Breast epithelium (tissue), 4 donors: ENCODE results near the gene PRPF39. TPM values are rescaled to one million over a fixed set of nuclear protein-coding genes. Genes with fewer than 3 reads are reported as not detected.

ENCODE experiments used
- DNase-seq, 2 donors: peaks; one replicate each; pipeline ENCODE4 v3.0.0-alpha.2; 2019; ENCODE audit warnings: low spot score in 2 of 2
- H3K27ac ChIP-seq, 2 donors: fragments of 200-600 bp; sonication (generic) in 1 of 2; one replicate each; pipeline ENCODE4 v1.5.1; 2016 to 2019; ENCODE audit warnings: mild to moderate bottlenecking in 1 of 2
- H3K27me3 ChIP-seq, 2 donors: fragments of 200-600 bp; sonication (generic) in 1 of 2; one replicate each; pipeline versions ENCODE4 v1.5.1 to v1.6.0; 2017 to 2019; ENCODE audit warnings: control low read depth in 1 of 2, mild to moderate bottlenecking in 1 of 2
- H3K36me3 ChIP-seq: fragments of 200-600 bp; one replicate; pipeline ENCODE4 v1.5.1; 2019
- H3K4me1 ChIP-seq, 2 donors: fragments of 200-600 bp; sonication (generic); one replicate each; pipeline ENCODE4 v1.5.1; 2016 to 2019; ENCODE audit warnings: control low read depth in 1 of 2
- H3K4me3 ChIP-seq, 3 donors: fragments of 200-600 bp; sonication (generic); 1 replicate in 2 of 3; 2 replicates in 1 of 3; pipeline ENCODE4 v1.5.1; 2016 to 2019; ENCODE audit warnings: mild to moderate bottlenecking in 3 of 3, moderate library complexity in 2 of 3
- H3K9me3 ChIP-seq, 2 donors: fragments of 200-600 bp; sonication (generic) in 1 of 2; one replicate each; pipeline ENCODE4 v1.5.1; 2016 to 2019; ENCODE audit warnings: control low read depth in 1 of 2
- CTCF ChIP-seq, 3 donors: fragments of 450-650 bp; IDR thresholded peaks; one replicate each; pipeline ENCODE4 v1.5.1; 2016 to 2017; ENCODE audit warnings: antibody characterized with exemption in 3 of 3, mild to moderate bottlenecking in 3 of 3, moderate library complexity in 3 of 3
- POLR2A ChIP-seq: fragments of 450-650 bp; IDR thresholded peaks from one replicate; pipeline ENCODE4 v1.6.1; 2016; ENCODE audit warnings: antibody characterized with exemption, mild to moderate bottlenecking, moderate library complexity
- POLR2AphosphoS5 ChIP-seq, 3 donors: sonication (generic); formaldehyde crosslinking; IDR thresholded peaks; one replicate each; pipeline ENCODE4 v1.6.1; 2017; ENCODE audit warnings: antibody characterized with exemption in 3 of 3
- intact Hi-C: fragments of 100-400 bp; cut with DNase I; formaldehyde crosslinking; loops from one replicate; pipeline ENCODE4 v1.15.1; 2023; ENCODE audit warnings: low total_unique reads
- total RNA-seq, 3 donors: library from RNA; depleted of rRNA; stranded (reverse); fragments of >200 nt; gene quantifications; one replicate each; pipeline ENCODE4 v1.1.0, GENCODE V29; 2016

The PRPF39 gene
- total RNA-seq, 3 donors from 2014 or later: 29.8 to 54.4 (median 48.8) TPM

GRCh38 chr14:45066667-45067066, 17.2 kb upstream of the PRPF39 start:
- no peak for DNase-seq
- no peaks in the 10 kb centered on the region for H3K4me1 ChIP-seq
- no peaks in the 10 kb centered on the region for H3K9me3 ChIP-seq
- H3K27me3 ChIP-seq: no peaks in the 10 kb centered on the region
- H3K36me3 ChIP-seq: no peaks in the 10 kb centered on the region
- no peak overlapping the region for H3K27ac ChIP-seq
- no peak overlapping the region for H3K4me3 ChIP-seq
- intact Hi-C loops: no loop called here
- TF ChIP-seq CTCF (IDR thresholded peaks at IDR 0.05) (no peak), POLR2A (no peak), POLR2AphosphoS5 (IDR thresholded peaks at IDR 0.05) (no peak)

GRCh38 chr14:45068396-45068795, 15.5 kb upstream of the PRPF39 start:
- TF ChIP-seq CTCF (IDR thresholded peaks at IDR 0.05) (no peak), POLR2A (no peak), POLR2AphosphoS5 (IDR thresholded peaks at IDR 0.05) (no peak)
- intact Hi-C loops: no loop called here
- Histone ChIP-seq H3K27ac (no peak overlapping the region), H3K27me3 (no peaks in the 10 kb centered on the region), H3K9me3 (no peaks in the 10 kb centered on the region), H3K4me3 (no peak overlapping the region), H3K4me1 (no peaks in the 10 kb centered on the region), H3K36me3 (no peaks in the 10 kb centered on the region)
- DNase-seq: no peak

GRCh38 chr14:45070215-45070614, 13.7 kb upstream of the PRPF39 start:
- Histone ChIP-seq H3K4me1 (no peaks in the 10 kb centered on the region), H3K9me3 (no peaks in the 10 kb centered on the region), H3K4me3 (no peak overlapping the region), H3K27ac (no peak overlapping the region), H3K36me3 (no peaks in the 10 kb centered on the region), H3K27me3 (no peaks in the 10 kb centered on the region)
- TF ChIP-seq POLR2A: no peak
- no peak for TF ChIP-seq CTCF (IDR thresholded peaks at IDR 0.05)
- TF ChIP-seq POLR2AphosphoS5 (IDR thresholded peaks at IDR 0.05): no peak
- DNase-seq: no peak
- intact Hi-C loops: no loop called here

GRCh38 chr14:45072126-45072525, 11.8 kb upstream of the PRPF39 start:
- no peak for TF ChIP-seq CTCF (IDR thresholded peaks at IDR 0.05)
- no peak for TF ChIP-seq POLR2AphosphoS5 (IDR thresholded peaks at IDR 0.05)
- no peak for TF ChIP-seq POLR2A
- Histone ChIP-seq H3K4me1 (no peaks in the 10 kb centered on the region), H3K27ac (no peak overlapping the region), H3K9me3 (no peaks in the 10 kb centered on the region), H3K36me3 (no peaks in the 10 kb centered on the region), H3K4me3 (no peak overlapping the region), H3K27me3 (no peaks in the 10 kb centered on the region)
- intact Hi-C loops: no loop called here
- no peak for DNase-seq

GRCh38 chr14:45073231-45073879, 10.6 kb upstream of the PRPF39 start:
- no peak for DNase-seq
- no peaks in the 10 kb centered on the region for H3K36me3 ChIP-seq
- H3K4me1 ChIP-seq: no peaks in the 10 kb centered on the region
- intact Hi-C loops: no loop called here
- no peak overlapping the region for H3K27ac ChIP-seq
- no peaks in the 10 kb centered on the region for H3K9me3 ChIP-seq
- TF ChIP-seq POLR2A (no peak), CTCF (IDR thresholded peaks at IDR 0.05) (no peak), POLR2AphosphoS5 (IDR thresholded peaks at IDR 0.05) (no peak)
- no peak overlapping the region for H3K4me3 ChIP-seq
- no peaks in the 10 kb centered on the region for H3K27me3 ChIP-seq
